A549 (cell line): ENCODE results near the gene KNDC1. TPM values are rescaled to one million over a fixed set of nuclear protein-coding genes. Genes with fewer than 3 reads are reported as not detected.

Source experiments
- ATAC-seq, 2 experiments: fragments of 200-7000 bp in 1 of 2; fragments of >200 bp in 1 of 2; cut with Nextera tagmentation in 1 of 2; cut with Tn5 transposase in 1 of 2; 3 replicates each; pipeline versions ENCODE4 v1.8.0 to v1.9.1; 2018 to 2020; ENCODE audit warnings: mild to moderate bottlenecking in 1 of 2, moderate library complexity in 1 of 2
- CTCF ChIA-PET: fragments of 300-600 bp; sonication (Branson Sonifier 250); formaldehyde crosslinking; extraction: SDS; loops from one replicate; lab custom pipeline; 2021; ENCODE audit warnings: antibody characterized with exemption, inconsistent platforms; lab: Yijun Ruan, JAX
- POLR2A ChIA-PET: fragments of 350-600 bp; formaldehyde crosslinking; extraction: SDS; loops from one replicate; lab custom pipeline; 2021; ENCODE audit warnings: antibody characterized with exemption, inconsistent platforms; lab: Yijun Ruan, JAX
- DNase-seq, 2 experiments: peaks; one replicate each; pipeline versions ENCODE4 v3.0.0 to v3.0.0-alpha.2; 2011 to 2016; ENCODE audit warnings: low read depth in 1 of 2, low spot score in 1 of 2
- FAIRE-seq: peaks from 2 replicates; lab custom pipeline; 2011; peaks lifted over from hg19 to GRCh38; lab: Jason Lieb, UNC
- H3K27ac ChIP-seq, 2 experiments: fragments of >200 bp; sonication (Bioruptor Twin); formaldehyde crosslinking; 3 replicates each; pipeline ENCODE4 v1.5.1; 2016 to 2017
- H3K4me1 ChIP-seq: fragments of >200 bp; sonication (Bioruptor Twin); formaldehyde crosslinking; 3 replicates; pipeline ENCODE4 v1.6.1; 2016
- H3K4me2 ChIP-seq: fragments of >200 bp; sonication (Bioruptor Twin); formaldehyde crosslinking; 3 replicates; pipeline ENCODE4 v1.6.1; 2016
- H3K4me3 ChIP-seq: fragments of >200 bp; sonication (Bioruptor Twin); formaldehyde crosslinking; 3 replicates; pipeline ENCODE4 v1.5.1; 2016
- H3K9me3 ChIP-seq: fragments of >200 bp; sonication (Bioruptor Twin); formaldehyde crosslinking; 3 replicates; pipeline ENCODE4 v1.6.1; 2016
- BHLHE40 ChIP-seq: IDR thresholded peaks from 2 replicates; pipeline ENCODE4 v1.6.1; 2012; ENCODE audit warnings: low read depth, low read length, inconsistent platforms
- CTCF ChIP-seq: fragments of >200 bp; sonication (Bioruptor Twin); formaldehyde crosslinking; IDR thresholded peaks from 3 replicates; pipeline ENCODE4 v1.5.1; 2016
- E2F6 ChIP-seq: IDR thresholded peaks from 2 replicates; pipeline ENCODE4 v1.6.1; 2012; ENCODE audit warnings: low read depth, borderline replicate concordance
- EHF ChIP-seq: fragments of 250-450 bp; sonication (Bioruptor Pico); IDR thresholded peaks from 2 replicates; pipeline ENCODE4 v1.5.0; 2020; ENCODE audit warnings: mild to moderate bottlenecking
- ESRRA ChIP-seq: fragments of 150-350 bp; IDR thresholded peaks from 2 replicates; pipeline ENCODE4 v1.6.1; 2014; ENCODE audit warnings: mild to moderate bottlenecking, low read length, borderline replicate concordance
- FOSB ChIP-seq: fragments of 250-450 bp; sonication (Bioruptor Pico); IDR thresholded peaks from 2 replicates; pipeline ENCODE4 v1.5.0; 2020; ENCODE audit warnings: mild to moderate bottlenecking, moderate library complexity
- FOSL2 ChIP-seq, 2 experiments: fragments of 450-650 bp in 1 of 2; fragments of >200 bp in 1 of 2; sonication (Bioruptor Twin) in 1 of 2; formaldehyde crosslinking; IDR thresholded peaks; 2 replicates each; pipeline versions ENCODE4 v1.5.0 to v1.6.1; 2016 to 2020; ENCODE audit warnings: mild to moderate bottlenecking in 1 of 2, moderate library complexity in 1 of 2
- HOXA7 ChIP-seq: fragments of 250-450 bp; sonication (Bioruptor Pico); IDR thresholded peaks from 2 replicates; pipeline ENCODE4 v1.5.0; 2020; ENCODE audit warnings: mild to moderate bottlenecking, moderate library complexity
- KDM5A ChIP-seq: fragments of 200-600 bp; sonication (generic); IDR thresholded peaks from 2 replicates; pipeline ENCODE4 v1.6.1; 2016; ENCODE audit warnings: antibody characterized with exemption, mild to moderate bottlenecking
- MAFK ChIP-seq: fragments of 450-650 bp; IDR thresholded peaks from 2 replicates; pipeline ENCODE4 v1.6.1; 2014; ENCODE audit not compliant: partially characterized antibody
- MAZ ChIP-seq: fragments of 150-350 bp; IDR thresholded peaks from 2 replicates; pipeline ENCODE4 v1.6.1; 2014; ENCODE audit warnings: antibody characterized with exemption, low read depth, low read length, borderline replicate concordance
- MYC ChIP-seq: IDR thresholded peaks from 2 replicates; pipeline ENCODE4 v1.6.1; 2012; ENCODE audit warnings: mild to moderate bottlenecking, inconsistent platforms, low read length, improper control_type of control experiment, borderline replicate concordance
- NFE2L2 ChIP-seq: fragments of 150-350 bp; conservative IDR thresholded peaks from 2 replicates; pipeline ENCODE4 v1.6.1; 2014; ENCODE audit warnings: low read length
- NPAS2 ChIP-seq: fragments of 250-450 bp; sonication (Bioruptor Pico); IDR thresholded peaks from 2 replicates; pipeline ENCODE4 v1.8.0; 2022; ENCODE audit warnings: mild to moderate bottlenecking, moderate library complexity, borderline replicate concordance
- NR3C1 ChIP-seq: fragments of >200 bp; sonication (Bioruptor Twin); formaldehyde crosslinking; IDR thresholded peaks from 3 replicates; pipeline ENCODE4 v1.6.1; 2017
- POLR2AphosphoS2 ChIP-seq: conservative IDR thresholded peaks from 2 replicates; pipeline ENCODE4 v1.6.1; 2012; ENCODE audit warnings: low read length, improper control_type of control experiment, inconsistent platforms
- RAD21 ChIP-seq, 2 experiments: fragments of >200 bp in 1 of 2; sonication (Bioruptor Twin) in 1 of 2; formaldehyde crosslinking in 1 of 2; IDR thresholded peaks in 1 of 2; conservative IDR thresholded peaks in 1 of 2; 2 replicates in 1 of 2; 3 replicates in 1 of 2; pipeline ENCODE4 v1.6.1; 2012 to 2018; ENCODE audit warnings: inconsistent platforms in 1 of 2
- RCOR1 ChIP-seq: fragments of 150-350 bp; IDR thresholded peaks from 2 replicates; pipeline ENCODE4 v1.6.1; 2014; ENCODE audit warnings: antibody characterized with exemption, low read length, low read depth
- REST ChIP-seq: fragments of 200-600 bp; sonication (generic); IDR thresholded peaks from 2 replicates; pipeline ENCODE4 v1.6.1; 2016; ENCODE audit warnings: antibody characterized with exemption, mild to moderate bottlenecking, moderate library complexity
- SMC3 ChIP-seq: fragments of >200 bp; sonication (Bioruptor Twin); formaldehyde crosslinking; IDR thresholded peaks from 3 replicates; pipeline ENCODE4 v1.6.1; 2018; ENCODE audit warnings: inconsistent platforms
- USF2 ChIP-seq: fragments of 450-650 bp; IDR thresholded peaks from 2 replicates; pipeline ENCODE4 v1.6.1; 2014; ENCODE audit warnings: antibody characterized with exemption
- ZC3H11A ChIP-seq: fragments of 450-650 bp; IDR thresholded peaks from 2 replicates; pipeline ENCODE4 v1.6.1; 2014; ENCODE audit warnings: antibody characterized with exemption, mild to moderate bottlenecking
- ZNF302 ChIP-seq: fragments of 250-450 bp; sonication (Bioruptor Pico); IDR thresholded peaks from 2 replicates; pipeline ENCODE4 v1.9.0; 2021; ENCODE audit warnings: inconsistent platforms, mild to moderate bottlenecking, moderate library complexity
- WGBS: methylation state at CpG from one replicate; pipeline ENCODE4 v1.1.6; 2017; ENCODE audit errors: missing lambda C conversion rate; 5-methylcytosine and 5-hydroxymethylcytosine counted together
- polyA plus RNA-seq, 4 experiments: library from polyadenylated mRNA; depleted of rRNA in 3 of 4; stranded (reverse); fragments of >200 nt; fragmentation: RNase III in 1 of 4; extraction: RNeasy Plus Mini Kit Qiagen cat#74134 plus additional on column Dnase treatment in 1 of 4; gene quantifications; 2 replicates in 3 of 4; 3 replicates in 1 of 4; pipeline ENCODE4 v1.2.3, GENCODE V29; 2011 to 2017

KNDC1 gene
- polyA plus RNA-seq, 2 of the 4 experiments (the other 2 are of a cell fraction): 0.56 to 0.63 TPM

- POLR2A ChIA-PET: no interaction called here
- FAIRE-seq (no peak), DNase-seq (no peak), ATAC-seq (no peak; a peak in 1 of 6 replicates)
- H3K4me3 ChIP-seq: no peak overlapping the region
- 60% methylated on average over 21 of the region's 22 CpGs for WGBS
- TF ChIP-seq FOSB (CRISPR knock-in tag): no peak
- TF ChIP-seq USF2: no peak
- TF ChIP-seq FOSL2 (IDR thresholded peaks at IDR 0.05): no peak
- no peak for TF ChIP-seq FOSL2 (CRISPR knock-in tag; IDR thresholded peaks at IDR 0.05)
- no peak for TF ChIP-seq ZNF302 (CRISPR knock-in tag)
- no peak for TF ChIP-seq RAD21 (conservative IDR thresholded peaks at IDR 0.05 in 1 of 2, IDR thresholded peaks at IDR 0.05 in 1 of 2)
- TF ChIP-seq MAFK: no peak
- TF ChIP-seq EHF (CRISPR knock-in tag): no peak
- no peak for TF ChIP-seq ESRRA
- no peak for TF ChIP-seq NR3C1
- no peak for TF ChIP-seq BHLHE40
- no peak for TF ChIP-seq POLR2AphosphoS2
- TF ChIP-seq RCOR1: no peak
- TF ChIP-seq MYC: no peak
- no peak overlapping the region for H3K4me2 ChIP-seq
- peaks cover 12% of the 10 kb centered on the region; the same call in 2 of the 3 replicates for H3K9me3 ChIP-seq
- CTCF ChIA-PET: no interaction called here
- H3K27ac ChIP-seq: no peak overlapping the region
- no peaks in the 10 kb centered on the region for H3K4me1 ChIP-seq
These were observed 29.2 kb downstream of the KNDC1 start for GRCh38 chr10:133189256-133189655.

- no peak for FAIRE-seq
- WGBS: 67% methylated on average over 8 of the region's 14 CpGs
- H3K9me3 ChIP-seq: peaks cover 12% of the 10 kb centered on the region; the same call in 2 of the 3 replicates
- ATAC-seq: peak in 1 of 2 experiments; percentile 23; a peak in 1 of 6 replicates
- POLR2A ChIA-PET: no interaction called here
- DNase-seq: no peak
- CTCF ChIA-PET: no interaction called here
- H3K4me1 ChIP-seq: no peaks in the 10 kb centered on the region
- H3K4me2 ChIP-seq: no peak overlapping the region
- no peak overlapping the region for H3K27ac ChIP-seq
- TF ChIP-seq ZC3H11A (no peak), E2F6 (no peak), REST (no peak)
- no peak overlapping the region for H3K4me3 ChIP-seq
These were observed 29.7 kb downstream of the KNDC1 start for GRCh38 chr10:133189726-133190125.

- Histone ChIP-seq H3K4me1 (no peaks in the 10 kb centered on the region), H3K9me3 (peaks cover 12% of the 10 kb centered on the region; the same call in 2 of the 3 replicates), H3K4me3 (no peak overlapping the region), H3K4me2 (no peak overlapping the region), H3K27ac (no peak overlapping the region)
- DNase-seq: no peak
- WGBS: 83% methylated on average over 8 of the region's 10 CpGs
- POLR2A ChIA-PET: no interaction called here
- ATAC-seq: no peak
- no peak for FAIRE-seq
- CTCF ChIA-PET: no interaction called here
- no peak for TF ChIP-seq MAZ
- TF ChIP-seq HOXA7: no peak
- TF ChIP-seq ZNF302 (CRISPR knock-in tag): no peak
- TF ChIP-seq CTCF: no peak
- no peak for TF ChIP-seq NFE2L2
- TF ChIP-seq REST: no peak
- no peak for TF ChIP-seq NPAS2 (CRISPR knock-in tag)
- TF ChIP-seq SMC3: no peak
- no peak for TF ChIP-seq KDM5A
These were observed 30.2 kb downstream of the KNDC1 start for GRCh38 chr10:133190225-133190624.
